Keratinocyte (primary cell): Measurements from ENCODE around the gene MAG. TPM values are rescaled to one million over a fixed set of nuclear protein-coding genes. Genes with fewer than 3 reads are reported as not detected.

Experiments used
- DNase-seq: peaks from one replicate; pipeline ENCODE4 v3.0.0-alpha.2; 2011; ENCODE audit warnings: low read depth, missing footprints, low spot score
- FAIRE-seq: peaks from 2 replicates; lab custom pipeline; 2011; peaks lifted over from hg19 to GRCh38; lab: Jason Lieb, UNC
- H2AFZ ChIP-seq: 2 replicates; pipeline ENCODE4 v1.6.0; 2012; ENCODE audit warnings: low read length, control low read depth, inconsistent platforms; ENCODE audit not compliant: control insufficient read depth
- H3K27ac ChIP-seq: 2 replicates; pipeline ENCODE4 v1.5.1; 2011; ENCODE audit warnings: low read length; ENCODE audit not compliant: control insufficient read depth, insufficient read depth
- H3K27me3 ChIP-seq: 3 replicates; pipeline ENCODE4 v1.6.0; 2011; ENCODE audit warnings: low read length; ENCODE audit not compliant: control insufficient read depth, insufficient read depth; ENCODE audit errors: extremely low read depth
- H3K36me3 ChIP-seq, 2 experiments: 2 replicates in 1 of 2; 3 replicates in 1 of 2; pipeline ENCODE4 v1.5.1; 2011; ENCODE audit warnings: low read length in 2 of 2, mild to moderate bottlenecking in 1 of 2; ENCODE audit not compliant: control insufficient read depth in 2 of 2, insufficient read depth in 2 of 2; ENCODE audit errors: extremely low read depth in 1 of 2
- H3K4me1 ChIP-seq: 3 replicates; pipeline ENCODE4 v1.5.1; 2011; ENCODE audit warnings: low read length; ENCODE audit not compliant: control insufficient read depth, insufficient read depth; ENCODE audit errors: extremely low read depth
- H3K4me2 ChIP-seq: 3 replicates; pipeline ENCODE4 v1.6.0; 2011; ENCODE audit warnings: low read depth, low read length; ENCODE audit not compliant: control insufficient read depth, insufficient read depth; ENCODE audit errors: extremely low read depth
- H3K4me3 ChIP-seq, 3 experiments: fragments of 200-600 bp in 1 of 3; sonication (generic) in 1 of 3; 2 replicates in 2 of 3; 3 replicates in 1 of 3; pipeline ENCODE4 v1.5.1; 2011 to 2016; ENCODE audit warnings: low read length in 3 of 3, mild to moderate bottlenecking in 3 of 3, control low read depth in 2 of 3, inconsistent platforms in 1 of 3, low read depth in 1 of 3, mixed read lengths in 1 of 3, mixed run types in 1 of 3, moderate library complexity in 1 of 3; ENCODE audit not compliant: control insufficient read depth in 2 of 3, insufficient read depth in 2 of 3; ENCODE audit errors: extremely low read depth in 1 of 3
- H3K79me2 ChIP-seq: 2 replicates; pipeline ENCODE4 v1.6.0; 2012; ENCODE audit warnings: low read length; ENCODE audit not compliant: control insufficient read depth, insufficient read depth
- H3K9ac ChIP-seq: 3 replicates; pipeline ENCODE4 v1.6.0; 2011; ENCODE audit warnings: low read length; ENCODE audit not compliant: control insufficient read depth, insufficient read depth; ENCODE audit errors: extremely low read depth
- H3K9me1 ChIP-seq: 3 replicates; pipeline ENCODE4 v1.6.0; 2011; ENCODE audit warnings: low read length; ENCODE audit not compliant: control insufficient read depth, insufficient read depth; ENCODE audit errors: extremely low read depth
- H3K9me3 ChIP-seq: 2 replicates; pipeline ENCODE4 v1.5.1; 2012; ENCODE audit warnings: low read depth, low read length; ENCODE audit not compliant: control insufficient read depth
- H4K20me1 ChIP-seq: 3 replicates; pipeline ENCODE4 v1.6.0; 2011; ENCODE audit warnings: low read length; ENCODE audit not compliant: control insufficient read depth, insufficient read depth; ENCODE audit errors: extremely low read depth
- CTCF ChIP-seq, 3 experiments: IDR thresholded peaks in 1 of 3; conservative IDR thresholded peaks in 1 of 3; optimal IDR thresholded peaks in 1 of 3; 2 replicates in 2 of 3; 3 replicates in 1 of 3; pipeline versions ENCODE3 to v1.5.1; 2011; ENCODE audit warnings: low read length in 3 of 3, mild to moderate bottlenecking in 3 of 3, moderate library complexity in 2 of 3, control low read depth in 1 of 3, inconsistent platforms in 1 of 3; ENCODE audit not compliant: insufficient read depth in 2 of 3; ENCODE audit errors: extremely low read depth in 1 of 3
- EZH2 ChIP-seq: IDR thresholded peaks from one replicate; pipeline ENCODE4 v1.6.1; 2012; ENCODE audit warnings: inconsistent platforms, mild to moderate bottlenecking, low read length, moderate library complexity
- dilution Hi-C: fragments of 300-500 bp; cut with MboI; formaldehyde crosslinking; loops from one replicate; pipeline ENCODE4 v1.7.0; 2020; ENCODE audit warnings: low sequenced_read_pairs; ENCODE audit not compliant: extremely low pct_ligation_motif_present
- polyA plus RNA-seq, 5 experiments: library from polyadenylated mRNA; depleted of rRNA in 3 of 5; stranded (reverse) in 3 of 5; stranded (forward) in 1 of 5; unstranded in 1 of 5; fragments of >200 nt; gene quantifications; 1 replicate in 1 of 5; 2 replicates in 3 of 5; 3 replicates in 1 of 5; pipeline versions ENCODE4 v1.2.1 to v1.2.3, GENCODE V29; 2011 to 2012; ENCODE audit warnings: missing spikeins in 2 of 5, low read depth in 1 of 5, low replicate concordance in 1 of 5

MAG gene
- polyA plus RNA-seq, 1 donor (not counting 4 experiments of a cell fraction or from before 2014, with no cell fraction given) = not detected

DNA sequence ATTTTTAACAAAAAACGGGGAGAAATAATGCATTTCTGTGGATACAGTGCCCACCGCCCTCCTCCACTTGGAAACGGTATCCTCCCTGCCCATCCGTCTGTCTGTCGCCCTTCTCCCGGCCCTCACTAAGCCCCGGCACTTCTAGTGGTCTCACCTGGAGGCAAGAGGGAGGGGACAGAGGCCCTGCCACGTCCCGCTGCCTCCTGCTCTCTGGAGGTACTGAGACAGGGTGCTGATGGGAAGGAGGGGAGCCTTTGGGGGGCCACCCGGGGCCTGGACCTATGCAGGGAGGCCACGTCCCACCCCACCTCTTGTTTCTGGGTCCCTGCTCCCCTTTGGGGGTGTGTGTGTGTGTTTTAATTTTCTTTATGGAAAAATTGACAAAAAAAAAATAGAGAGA is 12.6 kb upstream of the MAG start:
- no peak for TF ChIP-seq EZH2
- no peak for TF ChIP-seq CTCF (optimal IDR thresholded peaks at IDR 0.05 in 1 of 3, IDR thresholded peaks at IDR 0.05 in 1 of 3, conservative IDR thresholded peaks at IDR 0.05 in 1 of 3; ENCODE audit: extremely low read depth in 1 of 3, insufficient read depth in 2 of 3, low read length in 3 of 3)
- no peaks in the 10 kb centered on the region for H3K9me3 ChIP-seq
- H3K27ac ChIP-seq = no peak overlapping the region
- peaks cover 4 to 12% of the 10 kb centered on the region in 2 experiments for H3K36me3 ChIP-seq
- no peaks in the 10 kb centered on the region for H3K79me2 ChIP-seq
- no peaks in the 10 kb centered on the region for H4K20me1 ChIP-seq
- H3K4me3 ChIP-seq = no peak overlapping the region
- H2AFZ ChIP-seq = no peak overlapping the region
- H3K4me2 ChIP-seq = no peak overlapping the region
- FAIRE-seq (no peak), DNase-seq (no peak)
- no peak overlapping the region for H3K9ac ChIP-seq
- H3K4me1 ChIP-seq = peaks cover 7% of the 10 kb centered on the region
- H3K9me1 ChIP-seq = no peaks in the 10 kb centered on the region
- peaks cover 18% of the 10 kb centered on the region for H3K27me3 ChIP-seq
- dilution Hi-C loops = no loop called here

DNA sequence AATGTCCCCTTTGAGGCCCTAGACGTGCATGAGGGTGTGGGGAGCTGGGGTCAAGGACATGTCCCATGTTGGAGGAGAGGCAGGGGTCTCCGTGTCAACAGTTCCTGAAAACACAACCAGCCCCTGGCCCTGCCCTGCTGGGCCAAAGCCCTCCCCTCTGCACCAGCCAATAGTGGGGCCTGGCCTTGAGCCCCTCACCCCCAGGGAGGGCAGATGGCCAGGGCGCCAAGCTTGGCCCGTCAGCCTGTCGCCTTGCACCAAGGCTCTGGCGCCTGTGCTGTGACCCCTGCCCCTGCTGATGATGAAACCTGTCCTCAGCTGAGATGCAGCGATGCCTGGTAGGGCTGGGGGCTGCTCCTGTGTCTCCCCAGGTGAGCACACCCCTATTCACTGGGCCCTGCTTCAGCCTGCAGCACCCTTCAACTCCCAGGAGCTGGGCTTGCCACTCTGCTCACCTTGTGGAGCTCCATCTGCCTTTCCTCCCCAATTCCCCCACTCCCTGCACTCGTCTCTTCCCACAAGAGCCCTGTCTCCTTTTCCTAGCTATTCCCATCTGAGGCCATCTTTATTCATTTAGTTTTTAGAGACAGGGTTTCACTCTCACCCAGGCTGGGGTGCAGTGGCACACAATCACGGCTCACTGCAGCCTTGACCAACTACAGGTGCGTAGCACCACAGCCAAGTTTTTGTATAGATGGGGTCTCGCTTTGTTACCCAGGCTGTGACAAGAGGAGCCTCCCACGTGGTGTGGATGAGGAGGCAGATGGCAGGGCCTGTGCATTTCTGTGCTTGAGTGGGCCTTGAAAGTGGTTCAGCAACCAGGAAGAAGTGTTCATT is 11.8 kb upstream of the MAG start:
- peaks cover 22% of the 10 kb centered on the region for H3K27me3 ChIP-seq
- no peaks in the 10 kb centered on the region for H3K79me2 ChIP-seq
- no peaks in the 10 kb centered on the region for H4K20me1 ChIP-seq
- TF ChIP-seq CTCF (optimal IDR thresholded peaks at IDR 0.05 in 1 of 3, IDR thresholded peaks at IDR 0.05 in 1 of 3, conservative IDR thresholded peaks at IDR 0.05 in 1 of 3; ENCODE audit: extremely low read depth in 1 of 3, insufficient read depth in 2 of 3, low read length in 3 of 3) = no peak
- TF ChIP-seq EZH2 = no peak
- H3K4me3 ChIP-seq = no peak overlapping the region
- H3K36me3 ChIP-seq = peaks cover 4 to 12% of the 10 kb centered on the region in 2 experiments
- H3K9ac ChIP-seq = no peak overlapping the region
- DNase-seq (no peak), FAIRE-seq (no peak)
- H3K9me1 ChIP-seq = no peaks in the 10 kb centered on the region
- H3K4me1 ChIP-seq = peaks cover 7% of the 10 kb centered on the region
- H3K27ac ChIP-seq = no peak overlapping the region
- dilution Hi-C loops = no loop called here
- no peak overlapping the region for H3K4me2 ChIP-seq
- no peaks in the 10 kb centered on the region for H3K9me3 ChIP-seq
- H2AFZ ChIP-seq = no peak overlapping the region
